Chondrocyte (in vitro differentiated cells): ENCODE results near the gene TEX13C. TPM values are rescaled to one million over a fixed set of nuclear protein-coding genes. Genes with fewer than 3 reads are reported as not detected.

Experiments
- DNase-seq: peaks from one replicate; pipeline ENCODE4 v3.0.0; 2021; ENCODE audit warnings: mixed read lengths, low spot score
- H3K27ac Mint-ChIP-seq: one replicate; pipeline ENCODE4 v1.8.0; 2021; ENCODE audit warnings: mild to moderate bottlenecking, moderate library complexity, mixed read lengths; ENCODE audit not compliant: unreplicated experiment
- H3K27me3 Mint-ChIP-seq: 2 replicates; pipeline ENCODE4 v1.8.0; 2021; ENCODE audit warnings: low read depth, mixed read lengths
- H3K36me3 Mint-ChIP-seq: 2 replicates; pipeline ENCODE4 v1.8.0; 2021; ENCODE audit warnings: low read depth, mixed read lengths
- H3K4me1 Mint-ChIP-seq: 2 replicates; pipeline ENCODE4 v1.8.0; 2021; ENCODE audit warnings: low read depth, mild to moderate bottlenecking, mixed read lengths
- H3K4me3 Mint-ChIP-seq: one replicate; pipeline ENCODE4 v1.8.0; 2021; ENCODE audit warnings: mild to moderate bottlenecking, moderate library complexity, mixed read lengths; ENCODE audit not compliant: unreplicated experiment
- H3K9me3 Mint-ChIP-seq: 2 replicates; pipeline ENCODE4 v1.8.0; 2021; ENCODE audit warnings: low read depth, mixed read lengths
- CTCF ChIP-seq: fragments of 200-600 bp; sonication (generic); IDR thresholded peaks from 2 replicates; pipeline ENCODE4 v1.5.0; 2021; ENCODE audit warnings: antibody characterized with exemption, mild to moderate bottlenecking, moderate library complexity
- total RNA-seq: library from RNA; stranded (reverse); gene quantifications from 3 replicates; pipeline ENCODE4 v1.2.1, GENCODE V29; 2021

Gene TEX13C
- total RNA-seq, 1 donor from 2014 or later = not detected

- no peaks in the 10 kb centered on the region for H3K36me3 Mint-ChIP-seq
- H3K9me3 Mint-ChIP-seq = no peaks in the 10 kb centered on the region
- H3K4me1 Mint-ChIP-seq = no peaks in the 10 kb centered on the region
- no peak overlapping the region for H3K4me3 Mint-ChIP-seq
- no peak overlapping the region for H3K27ac Mint-ChIP-seq
- DNase-seq = no peak
- TF ChIP-seq CTCF = no peak
- H3K27me3 Mint-ChIP-seq = no peaks in the 10 kb centered on the region
Measured at GRCh38 chrX:125291124-125291523, 28.5 kb upstream of the TEX13C start.

DNA sequence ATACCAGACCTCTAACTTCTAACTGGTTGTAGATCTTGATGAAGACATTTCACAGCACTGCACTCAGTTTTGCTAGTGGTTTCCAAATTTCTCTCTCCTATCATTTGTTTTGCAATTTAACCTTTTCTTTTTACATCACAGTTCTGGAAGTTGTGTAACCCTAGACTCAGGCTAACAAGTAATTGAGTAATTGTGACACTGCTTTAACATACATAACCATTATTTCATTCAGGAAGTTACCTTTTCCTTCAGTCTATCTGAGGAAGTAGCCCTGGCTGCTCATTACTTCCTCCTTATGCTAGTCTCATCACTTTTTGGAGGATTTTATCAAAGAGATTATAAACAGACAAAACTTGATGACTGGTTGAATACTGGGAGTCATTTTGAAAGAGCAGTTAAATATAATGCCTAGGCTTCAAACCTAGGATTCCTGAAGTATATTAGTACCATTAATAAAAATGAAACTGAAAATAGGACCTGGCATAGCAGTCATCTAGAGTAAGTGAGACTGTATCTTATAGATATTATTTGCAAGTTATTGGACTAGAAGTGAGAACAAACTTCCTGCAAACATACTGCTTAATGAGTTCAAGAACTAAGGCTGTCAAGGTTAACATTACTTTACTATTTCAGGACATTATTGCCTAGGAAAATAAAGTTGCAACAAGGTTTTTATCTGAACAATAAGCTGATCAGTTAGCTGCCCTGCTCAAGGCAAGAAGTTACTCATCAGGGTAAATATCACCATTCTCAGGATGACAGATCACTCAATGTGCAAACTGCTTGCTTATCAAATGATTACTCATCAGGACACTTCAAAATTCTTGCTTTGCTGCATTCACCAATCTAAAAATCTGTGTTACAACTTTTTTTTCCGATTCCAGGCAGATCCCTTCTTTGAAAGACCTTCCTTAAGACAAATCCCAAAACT lies 25.6 kb upstream of the TEX13C start:
- no peak for TF ChIP-seq CTCF
- Mint-ChIP-seq H3K27ac (no peak overlapping the region), H3K9me3 (no peaks in the 10 kb centered on the region), H3K4me3 (no peak overlapping the region), H3K36me3 (no peaks in the 10 kb centered on the region), H3K4me1 (no peaks in the 10 kb centered on the region), H3K27me3 (no peaks in the 10 kb centered on the region)
- DNase-seq = no peak

DNA sequence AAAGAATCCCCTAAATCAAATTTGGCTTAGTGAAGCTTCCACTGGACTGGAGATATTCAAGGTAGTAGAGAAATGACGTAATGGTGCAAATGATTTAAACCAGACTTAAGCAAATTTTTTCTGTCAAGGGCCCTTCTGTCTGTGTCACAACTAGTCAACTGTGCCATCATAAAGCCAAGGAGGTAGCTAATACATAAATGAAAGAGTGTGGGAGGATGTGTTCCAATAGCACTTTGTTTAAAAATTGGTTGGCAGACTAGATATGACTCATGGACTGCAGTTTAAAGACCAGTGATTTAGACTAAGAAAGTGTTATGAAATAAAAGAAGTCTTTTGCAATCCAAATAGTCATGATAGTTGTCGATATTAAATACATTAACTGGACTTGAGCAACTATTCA lies 24.3 kb upstream of the TEX13C start:
- no peak overlapping the region for H3K4me3 Mint-ChIP-seq
- H3K27ac Mint-ChIP-seq = no peak overlapping the region
- TF ChIP-seq CTCF = no peak
- no peaks in the 10 kb centered on the region for H3K36me3 Mint-ChIP-seq
- no peaks in the 10 kb centered on the region for H3K4me1 Mint-ChIP-seq
- no peak for DNase-seq
- H3K27me3 Mint-ChIP-seq = no peaks in the 10 kb centered on the region
- H3K9me3 Mint-ChIP-seq = no peaks in the 10 kb centered on the region

DNA sequence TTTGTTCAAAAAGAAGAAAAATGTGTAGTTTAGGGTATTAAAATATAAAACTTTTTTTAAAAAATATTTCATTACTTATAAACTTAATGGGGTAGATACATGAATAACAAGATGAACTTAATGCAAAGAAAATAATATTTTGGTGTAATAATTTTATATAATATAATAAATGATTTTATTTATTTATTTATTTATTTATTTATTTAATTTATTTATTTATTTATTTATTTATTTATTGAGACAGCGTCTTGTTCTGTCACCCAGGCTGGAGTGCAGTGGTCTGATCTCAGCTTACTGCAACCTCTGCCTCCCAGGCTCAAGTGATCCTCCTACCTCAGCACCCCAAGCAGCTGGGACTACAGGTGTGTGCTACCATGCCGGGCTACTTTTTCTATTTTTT lies 20.8 kb upstream of the TEX13C start:
- DNase-seq = no peak
- H3K4me1 Mint-ChIP-seq = no peaks in the 10 kb centered on the region
- TF ChIP-seq CTCF = no peak
- no peaks in the 10 kb centered on the region for H3K9me3 Mint-ChIP-seq
- no peak overlapping the region for H3K4me3 Mint-ChIP-seq
- H3K27ac Mint-ChIP-seq = no peak overlapping the region
- H3K36me3 Mint-ChIP-seq = no peaks in the 10 kb centered on the region
- H3K27me3 Mint-ChIP-seq = no peaks in the 10 kb centered on the region

GRCh38 chrX:125306335-125306866 lies 13.3 kb upstream of the TEX13C start:
- Mint-ChIP-seq H3K36me3 (no peaks in the 10 kb centered on the region), H3K9me3 (peaks cover 7% of the 10 kb centered on the region), H3K27ac (no peak overlapping the region), H3K4me1 (no peaks in the 10 kb centered on the region), H3K4me3 (no peak overlapping the region), H3K27me3 (no peaks in the 10 kb centered on the region)
- TF ChIP-seq CTCF = no peak
- no peak for DNase-seq
